Measurements from ENCODE around the gene ARHGAP22.

ARHGAP22 gene

DNA sequence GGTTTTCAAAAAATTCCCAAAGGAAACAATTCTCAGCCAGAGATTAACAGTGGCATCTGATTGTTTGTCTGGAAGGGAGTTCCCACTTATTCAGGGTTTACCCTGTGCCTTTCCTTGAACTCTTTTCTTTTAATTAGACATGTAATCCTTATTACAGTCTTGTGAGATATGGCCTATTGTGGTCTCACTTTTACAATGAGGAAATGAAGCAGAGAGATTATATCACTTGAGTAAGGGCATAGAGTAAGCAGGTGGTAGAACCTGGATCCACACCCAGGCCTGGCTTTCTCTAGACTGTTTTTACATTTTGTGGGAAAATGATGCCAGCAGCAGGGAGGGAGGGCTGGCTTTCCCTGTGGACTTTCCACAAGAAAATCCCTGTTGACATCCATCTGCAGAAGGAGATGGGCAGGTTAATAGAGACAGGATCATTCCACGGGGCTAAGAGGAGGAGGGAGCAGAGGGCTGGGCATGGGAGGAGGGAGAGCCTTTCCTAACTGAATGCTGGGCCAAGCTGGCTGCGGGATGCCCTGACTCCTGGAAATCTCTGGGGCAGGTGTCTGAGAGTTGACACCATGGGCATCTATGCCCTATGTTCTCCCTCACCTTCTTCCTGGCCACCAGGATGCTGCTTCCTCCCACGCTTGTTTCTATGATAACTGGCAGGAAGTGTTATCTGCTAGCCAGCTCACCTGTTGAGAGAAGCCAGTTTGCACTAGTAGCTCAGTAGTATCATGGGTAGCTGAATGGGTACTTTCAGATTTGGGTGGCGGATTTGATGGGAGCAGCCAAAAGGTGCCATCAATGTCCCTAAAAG is 28.7 kb upstream of the ARHGAP22 start:
- no peak for DNase-seq

DNA sequence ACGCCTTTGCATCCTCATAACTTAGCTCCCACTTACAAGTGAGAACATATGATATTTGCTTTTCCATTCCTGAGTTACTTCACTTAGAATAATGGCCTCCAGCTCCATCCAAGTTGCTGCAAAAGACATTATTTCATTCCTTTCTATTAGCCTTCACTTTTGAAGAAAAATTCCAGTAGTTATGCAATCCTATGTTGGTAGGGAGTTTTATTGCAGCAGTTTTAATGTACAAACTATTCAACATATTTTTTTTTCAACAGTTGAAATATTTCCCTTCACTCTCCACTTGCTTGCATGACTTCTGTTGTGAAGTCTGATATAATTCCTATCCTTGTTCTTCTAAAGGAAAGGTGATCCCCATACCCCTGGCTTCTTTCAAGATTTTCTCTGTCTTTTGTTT is 27.3 kb upstream of the ARHGAP22 start:
- no peak for DNase-seq

DNA sequence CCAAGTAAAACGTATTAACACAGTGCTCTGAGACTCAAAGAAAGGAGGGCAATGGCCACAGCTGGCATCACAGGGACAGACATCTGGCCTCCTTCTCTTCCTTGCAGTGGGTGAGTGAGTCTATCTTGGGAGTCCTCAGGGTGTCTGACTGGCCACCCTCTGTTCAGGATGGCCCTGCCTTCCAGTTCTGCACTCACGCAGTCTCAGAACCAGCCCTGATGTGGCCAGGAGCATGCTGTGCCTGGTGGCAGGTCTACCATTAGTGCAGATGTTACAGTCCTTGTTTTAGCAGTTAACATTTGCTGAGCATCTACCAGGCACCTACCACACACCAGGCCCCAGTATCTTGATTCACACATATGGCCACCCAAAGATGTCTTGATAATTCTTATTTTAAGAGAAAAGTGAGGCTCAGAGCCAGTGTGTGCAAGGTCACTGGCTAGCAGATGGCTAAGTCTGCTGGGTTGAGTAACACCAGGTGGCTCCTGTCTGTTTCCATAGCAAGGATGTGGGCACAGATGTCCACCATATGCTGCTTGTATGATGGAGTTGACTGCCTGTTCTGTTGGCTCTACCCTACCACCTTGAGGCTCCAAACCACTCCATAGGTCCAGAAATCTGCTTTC is 23.2 kb upstream of the ARHGAP22 start:
- DNase-seq, result no peak

DNA sequence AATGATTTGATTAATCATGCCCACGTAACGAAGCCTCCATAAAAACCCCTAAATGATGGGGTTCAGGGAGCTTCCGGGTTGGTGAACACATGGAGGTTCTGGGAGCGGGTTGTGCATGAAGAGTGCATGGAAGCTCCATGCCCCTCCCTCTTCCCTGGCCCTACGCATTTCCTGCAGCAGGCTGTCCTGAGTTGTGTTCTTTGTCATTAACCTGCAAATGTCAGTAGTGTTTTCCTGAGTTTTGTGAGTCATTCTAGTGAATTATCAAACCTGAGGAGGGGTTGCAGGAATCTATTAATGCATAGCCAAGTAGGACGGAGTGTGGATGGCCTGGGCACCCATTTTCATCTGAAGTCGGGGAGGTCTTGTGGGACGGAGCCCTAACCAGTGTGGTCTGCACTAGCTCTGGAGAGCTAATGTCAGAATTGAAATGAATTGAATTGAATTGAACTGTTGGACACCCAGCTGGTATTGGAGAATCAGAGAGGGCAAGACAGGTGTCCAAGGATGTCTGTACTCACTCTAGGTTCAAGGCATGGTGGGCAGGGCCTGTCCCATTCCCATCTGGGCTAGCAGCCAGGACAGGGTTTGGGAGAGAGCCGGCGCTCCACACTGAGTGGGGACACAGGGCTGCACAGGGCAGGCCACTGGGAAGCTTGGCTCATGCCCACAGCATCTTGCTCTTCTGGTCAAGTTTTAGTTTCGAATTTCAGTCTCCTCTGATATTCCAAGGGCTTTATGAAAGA is 22.3 kb upstream of the ARHGAP22 start:
- DNase-seq, result no peak

DNA sequence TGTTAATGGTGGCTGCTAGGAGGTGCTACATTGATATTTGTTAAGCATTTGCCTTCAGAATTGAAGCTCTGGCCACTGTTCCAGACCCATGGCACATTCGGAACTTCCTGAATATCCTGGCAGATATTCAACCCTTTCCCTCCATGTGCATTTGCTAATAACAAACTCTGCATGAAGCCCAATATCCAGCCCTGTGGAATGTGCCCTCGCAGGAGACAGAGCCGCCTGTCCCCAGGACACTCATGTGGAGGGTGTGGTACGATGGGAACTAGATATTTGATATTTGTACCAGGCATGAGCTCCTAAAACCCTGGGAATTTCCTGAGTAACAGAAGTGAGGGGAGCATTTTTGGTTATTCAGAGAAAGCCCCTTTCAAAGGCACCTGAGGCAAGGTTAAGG is 21.6 kb upstream of the ARHGAP22 start:
- DNase-seq, result no peak

DNA sequence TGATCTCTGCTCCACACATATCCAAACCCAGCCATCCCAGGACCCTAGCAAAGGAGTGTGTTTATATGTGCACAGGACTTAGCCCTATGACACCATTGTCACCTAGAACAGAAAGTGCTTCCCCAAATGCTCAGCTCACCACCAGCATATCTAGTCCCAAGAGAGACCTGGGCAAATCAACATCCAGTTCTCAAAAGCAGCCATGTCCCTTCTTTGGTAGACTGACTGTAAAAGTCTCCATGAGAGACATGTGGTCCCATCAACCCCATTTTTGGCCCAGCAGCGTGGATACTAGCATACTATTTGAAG is 20.9 kb upstream of the ARHGAP22 start:
- no peak for DNase-seq

DNA sequence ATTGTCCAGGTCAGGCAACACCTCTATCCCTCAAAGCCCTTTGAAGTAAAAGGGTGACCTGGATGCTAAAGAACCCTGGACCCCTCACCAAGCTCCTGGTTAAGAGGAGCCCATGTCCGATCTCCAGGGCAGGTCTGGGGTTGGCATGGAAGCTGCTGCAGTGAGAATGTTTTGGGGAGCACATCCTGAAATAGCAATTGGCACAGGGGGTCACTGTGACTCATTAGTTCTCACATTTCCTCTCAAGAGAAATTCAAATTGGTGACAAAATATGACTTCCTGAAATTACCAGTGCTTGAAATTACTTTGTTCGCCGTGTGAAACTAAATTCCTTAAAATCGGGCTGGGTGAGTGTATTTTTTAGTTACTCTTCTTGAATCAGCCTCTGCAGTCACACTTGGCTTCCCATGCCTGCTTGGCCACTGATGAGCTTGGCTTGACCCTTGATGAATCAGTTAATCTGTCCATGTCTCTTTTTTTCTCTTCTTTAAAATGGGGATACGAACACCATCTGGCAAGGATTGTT is 18.8 kb upstream of the ARHGAP22 start:
- no peak for DNase-seq

DNA sequence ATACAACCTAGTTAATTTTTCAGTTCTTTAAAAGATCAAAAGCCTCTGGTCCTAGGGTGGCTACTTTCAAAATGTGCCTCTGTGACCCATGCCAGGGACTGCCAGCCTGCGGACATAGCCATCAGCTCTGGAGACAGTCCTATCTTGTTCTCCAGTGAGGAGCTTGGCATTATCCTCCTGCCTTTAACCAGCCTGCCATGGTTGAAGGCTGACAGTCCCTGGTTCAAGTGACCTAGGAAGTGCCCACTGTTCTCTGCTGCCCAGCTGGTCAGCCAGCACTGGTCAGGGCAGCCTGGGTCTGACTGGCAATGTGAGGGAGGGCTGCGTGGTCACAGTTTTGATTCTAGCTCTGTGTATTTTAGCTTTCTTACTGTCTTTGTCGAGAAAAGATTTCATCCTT is 18.1 kb upstream of the ARHGAP22 start:
- no peak for DNase-seq

GRCh38 chr10:48620719-48621118 is 15.8 kb upstream of the ARHGAP22 start:
- DNase-seq, result no peak

DNA sequence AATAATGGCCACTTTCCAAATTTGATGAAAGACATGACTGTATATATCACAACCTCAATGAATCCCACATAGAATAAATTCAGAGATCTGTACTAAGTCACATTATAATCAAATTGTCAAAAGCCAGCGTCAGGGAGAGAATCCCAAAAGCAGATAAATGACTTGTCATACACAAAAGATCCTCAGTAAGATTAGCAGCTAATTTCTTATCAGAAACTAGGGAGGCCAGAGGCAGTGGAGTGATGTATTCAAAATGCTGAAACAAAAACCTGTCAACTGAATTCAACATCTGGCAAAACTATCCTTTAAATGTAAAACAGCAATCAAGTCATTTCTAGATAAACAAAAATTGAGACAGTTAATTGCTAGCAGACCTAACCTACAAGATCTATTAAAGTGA is 11.6 kb upstream of the ARHGAP22 start:
- no peak for DNase-seq

GRCh38 chr10:48614481-48615390 is 9.9 kb upstream of the ARHGAP22 start:
- no peak for DNase-seq

DNA sequence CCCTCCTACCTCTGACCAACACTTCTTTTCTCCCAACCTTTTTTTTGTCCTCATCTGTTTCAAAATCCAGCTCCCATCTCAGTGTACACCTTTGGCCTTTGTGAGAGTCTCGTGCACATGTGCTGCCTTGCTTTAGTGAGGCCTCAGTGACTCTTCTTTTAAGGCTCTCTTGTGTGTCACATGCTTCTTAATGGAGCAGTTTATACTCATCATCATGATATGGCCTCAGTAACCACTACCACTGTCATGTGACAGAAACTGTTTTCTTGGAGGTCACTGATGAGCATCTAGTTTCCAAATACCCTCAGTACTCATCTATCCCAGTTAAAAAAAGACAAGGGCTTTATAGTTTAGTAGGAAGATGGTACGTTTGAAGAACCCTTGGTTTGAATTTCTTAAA is 8.1 kb upstream of the ARHGAP22 start:
- no peak for DNase-seq

GRCh38 chr10:48612236-48612943 is 7.5 kb upstream of the ARHGAP22 start:
- no peak for DNase-seq

DNA sequence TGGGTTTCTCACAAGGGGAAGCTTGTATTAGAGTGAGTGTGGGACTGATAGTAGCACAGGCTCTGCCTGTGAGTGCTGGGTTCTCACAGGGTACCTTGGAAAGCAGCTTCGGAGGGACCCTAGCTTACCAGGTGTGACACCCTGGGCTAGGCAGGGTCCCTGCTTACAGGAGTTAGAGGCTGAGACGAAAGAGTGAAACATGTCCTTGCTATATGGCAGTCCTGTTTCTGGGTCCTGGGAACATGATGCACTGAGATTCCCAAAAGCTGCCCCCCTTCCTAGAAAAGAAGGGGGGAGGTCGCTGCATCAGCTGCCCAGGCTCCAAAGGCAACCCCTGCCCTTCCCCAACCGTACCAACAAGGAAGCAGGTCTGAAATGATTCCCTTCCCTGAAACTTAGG is 6.3 kb upstream of the ARHGAP22 start:
- no peak for DNase-seq

GRCh38 chr10:48610585-48611093 is 5.8 kb upstream of the ARHGAP22 start:
- DNase-seq, result no peak

DNA sequence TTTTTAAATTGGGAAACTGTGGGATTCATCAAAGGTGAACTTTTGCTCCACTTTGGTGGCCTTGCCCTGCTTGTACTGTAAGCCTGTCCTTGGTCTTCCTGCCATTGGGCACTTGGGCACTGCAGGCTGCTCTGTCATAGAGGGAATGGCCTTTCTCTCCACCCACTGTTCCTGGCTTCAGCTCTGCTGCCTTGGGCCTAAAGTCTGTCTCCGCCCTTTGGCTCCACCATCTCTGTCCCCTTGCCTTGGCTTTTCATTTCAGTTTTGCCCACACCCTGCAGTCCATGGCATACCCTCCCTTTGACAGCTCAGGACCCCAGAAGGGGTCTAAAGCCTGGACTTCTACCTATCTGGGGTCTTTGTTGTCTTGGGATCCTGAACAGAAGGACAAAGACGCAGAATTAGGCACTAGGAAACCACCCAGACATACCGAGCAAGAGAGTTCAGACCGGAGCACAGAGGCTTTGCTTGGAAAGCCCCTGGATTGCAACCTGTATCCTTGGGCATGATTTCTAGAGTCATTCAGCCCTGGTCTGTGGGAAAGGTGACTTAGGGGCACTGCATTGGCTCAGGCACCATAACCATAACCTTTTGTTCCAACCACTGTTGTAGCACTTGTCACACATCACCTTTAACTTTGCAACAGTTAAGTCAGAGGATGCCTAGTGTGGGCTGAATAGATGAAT is 5.2 kb upstream of the ARHGAP22 start:
- no peak for DNase-seq

GRCh38 chr10:48609441-48609840 is 4.6 kb upstream of the ARHGAP22 start:
- DNase-seq, result no peak

- DNase-seq, result no peak
Measured at GRCh38 chr10:48608976-48609375, 4.1 kb upstream of the ARHGAP22 start.

DNA sequence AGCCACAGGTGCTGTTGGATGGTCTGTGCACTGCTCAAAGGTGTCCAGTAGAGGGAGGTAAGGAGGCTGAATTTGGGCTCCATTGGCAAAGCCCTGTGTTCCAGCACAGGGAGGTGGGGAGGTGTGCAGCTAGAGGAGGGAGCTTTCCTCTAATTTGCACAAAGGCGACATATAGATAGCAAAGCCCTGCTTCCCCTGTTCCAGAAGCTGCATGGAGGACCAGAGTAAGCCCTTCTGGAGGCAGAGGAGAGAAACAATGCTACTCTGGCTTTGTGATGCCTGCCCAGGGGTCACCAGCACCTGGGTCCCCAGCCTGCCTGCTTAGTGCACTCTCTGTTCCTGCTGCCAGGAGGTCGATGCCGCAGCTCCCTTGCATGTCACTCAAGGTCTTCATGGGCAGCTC is 3.4 kb upstream of the ARHGAP22 start:
- DNase-seq, result no peak

DNA sequence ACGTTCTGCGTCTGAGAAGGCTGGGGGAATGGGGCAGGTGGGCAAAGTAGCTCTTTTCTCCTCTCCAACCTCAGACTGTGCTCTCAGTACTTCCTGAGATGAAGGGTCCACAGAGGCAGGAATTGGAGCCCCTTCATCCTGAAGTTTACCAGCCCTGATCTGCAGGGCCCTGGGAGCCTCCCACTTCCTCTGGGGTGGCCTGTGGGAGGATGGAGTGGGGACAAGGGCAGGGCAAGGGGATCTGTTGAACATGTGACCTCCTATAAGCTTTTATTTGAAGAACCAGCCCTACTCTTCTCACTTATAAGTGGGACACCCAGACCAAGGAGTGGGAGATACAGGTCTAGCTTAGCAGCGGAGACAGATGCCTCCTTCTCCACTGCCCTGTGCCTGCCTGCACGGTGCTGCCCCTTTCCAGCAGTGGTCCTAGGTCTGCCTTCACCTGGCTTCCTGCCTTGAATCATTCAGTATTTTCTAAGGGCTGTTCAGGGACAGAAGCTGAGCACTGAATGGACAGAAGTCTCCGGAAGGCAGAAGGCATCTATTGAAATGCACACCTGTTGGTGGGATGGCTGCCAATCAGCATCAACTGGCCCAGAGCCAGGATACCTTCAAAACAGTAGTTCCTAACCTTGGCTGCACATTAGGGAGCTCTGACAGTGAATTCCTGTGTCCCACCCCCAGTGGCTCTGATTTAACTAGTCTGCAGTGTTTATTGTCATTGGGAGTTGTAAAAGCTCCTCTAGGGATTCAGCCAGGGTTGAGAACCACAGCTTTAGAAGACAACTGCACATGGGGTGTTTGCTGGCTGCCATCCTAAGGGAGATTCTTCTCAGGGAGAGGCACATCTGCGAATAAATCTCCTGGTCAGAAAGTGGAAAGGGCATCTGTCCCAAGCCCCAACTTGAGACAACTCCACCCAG is 2.7 kb upstream of the ARHGAP22 start:
- DNase-seq, result no peak
